VCaP (cell line): ENCODE data around the gene TBX1.

ENCODE experiments used
- H3K27ac ChIP-seq: fragments of 450-650 bp; 2 replicates; pipeline ENCODE4 v1.5.1; 2017
- CTCF ChIP-seq: fragments of 450-650 bp; conservative IDR thresholded peaks from 2 replicates; pipeline ENCODE4 v1.5.1; 2017; ENCODE audit warnings: mild to moderate bottlenecking, moderate library complexity

TBX1 gene

GRCh38 chr22:19762568-19763457 is 2.2 kb downstream of the TBX1 start:
- H3K27ac ChIP-seq, result peak overlapping the region; percentile 94
- TF ChIP-seq CTCF, result no peak

GRCh38 chr22:19763458-19764298 is 3.1 kb downstream of the TBX1 start:
- no peak for TF ChIP-seq CTCF
- H3K27ac ChIP-seq, result peak overlapping the region; percentile 94; the same call in 1 of the 2 replicates

- H3K27ac ChIP-seq, result no peak overlapping the region
- TF ChIP-seq CTCF, result no peak
Observed at GRCh38 chr22:19764299-19764593, 3.7 kb downstream of the TBX1 start.

- TF ChIP-seq CTCF, result no peak
- no peak overlapping the region for H3K27ac ChIP-seq
Observed at GRCh38 chr22:19764636-19765476, 4.3 kb downstream of the TBX1 start.

GRCh38 chr22:19765477-19766239 is 5.1 kb downstream of the TBX1 start:
- H3K27ac ChIP-seq, result no peak overlapping the region
- TF ChIP-seq CTCF, result no peak

GRCh38 chr22:19766240-19766510 is 5.6 kb downstream of the TBX1 start:
- TF ChIP-seq CTCF, result no peak
- H3K27ac ChIP-seq, result no peak overlapping the region
